H1 (cell line): ENCODE data around the gene HMMR.

Experiments used
- NRF1 ChIP-seq: IDR thresholded peaks from 2 replicates; pipeline ENCODE4 v1.6.1; 2011; ENCODE audit warnings: mild to moderate bottlenecking, low read depth, low read length, improper control_type of control experiment
- POLR2A ChIP-seq, 2 experiments: IDR thresholded peaks; 1 replicate in 1 of 2; 2 replicates in 1 of 2; pipeline ENCODE4 v1.6.1; 2011; ENCODE audit warnings: low read depth in 2 of 2, low read length in 2 of 2, mild to moderate bottlenecking in 2 of 2; ENCODE audit errors: control extremely low read depth in 1 of 2
- TAF1 ChIP-seq: IDR thresholded peaks from 2 replicates; pipeline ENCODE4 v1.6.1; 2011; ENCODE audit warnings: mild to moderate bottlenecking, low read depth, low read length
- TCF12 ChIP-seq: IDR thresholded peaks from 2 replicates; pipeline ENCODE4 v1.6.1; 2011; ENCODE audit warnings: low read depth, mild to moderate bottlenecking, low read length

GRCh38 chr5:163458778-163459385 lies 1.6 kb upstream of the HMMR start:
- TF ChIP-seq TAF1 (no peak), TCF12 (no peak), POLR2A (IDR thresholded peaks at IDR 0.05; ENCODE audit: control extremely low read depth in 1 of 2, low read depth in 2 of 2, low read length in 2 of 2) (no peak), NRF1 (no peak)
